ENCODE data around the gene NDUFB8.

The NDUFB8 gene

DNA sequence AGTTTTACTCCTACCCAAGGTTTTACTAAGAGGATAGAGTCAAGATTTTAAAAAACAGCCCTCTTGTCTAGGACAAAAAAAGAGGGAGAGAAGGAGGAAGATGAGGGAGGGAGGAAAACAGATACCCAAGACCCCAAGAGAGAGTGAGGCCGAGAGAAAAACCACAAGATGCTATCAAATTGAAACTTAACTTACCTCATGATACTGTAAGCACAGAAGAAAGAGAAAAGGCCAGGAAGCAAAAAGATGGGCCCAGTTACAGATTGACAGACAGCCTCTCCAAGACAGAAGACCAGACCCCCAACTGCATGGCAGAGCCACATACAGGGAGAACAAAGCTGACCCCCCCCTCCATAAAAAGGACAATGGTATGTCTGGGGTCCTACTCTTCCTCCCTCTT is 21.4 kb downstream of the NDUFB8 start:
- no peak for DNase-seq (ENCODE audit: low read depth in 1 of 2, low spot score in 1 of 2)

DNA sequence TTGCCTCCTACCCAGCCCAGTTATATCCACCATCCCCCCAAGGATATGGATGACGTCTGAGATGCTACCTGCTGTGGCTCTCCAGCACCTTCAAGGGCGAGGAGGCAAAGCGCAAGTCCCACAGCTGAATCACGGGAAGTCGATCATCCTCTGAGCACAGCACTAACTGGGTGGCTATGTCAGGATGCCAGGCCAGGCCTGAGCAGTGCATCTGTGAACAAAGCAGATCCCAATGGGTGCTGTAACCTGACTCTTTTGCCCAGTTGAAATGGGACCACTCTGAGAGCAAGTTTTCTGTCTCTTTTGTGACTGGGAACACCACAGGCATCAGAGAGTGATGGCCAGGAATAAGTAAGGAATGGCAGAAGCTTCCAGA is 22.3 kb downstream of the NDUFB8 start:
- DNase-seq (ENCODE audit: low read depth in 1 of 2, low spot score in 1 of 2) = no peak

GRCh38 chr10:100506596-100507356 is 22.9 kb downstream of the NDUFB8 start:
- no peak for DNase-seq (ENCODE audit: low read depth in 1 of 2, low spot score in 1 of 2)

- no peak for DNase-seq (ENCODE audit: low read depth in 1 of 2, low spot score in 1 of 2)
Measured at GRCh38 chr10:100505164-100505563, 24.5 kb downstream of the NDUFB8 start.

DNA sequence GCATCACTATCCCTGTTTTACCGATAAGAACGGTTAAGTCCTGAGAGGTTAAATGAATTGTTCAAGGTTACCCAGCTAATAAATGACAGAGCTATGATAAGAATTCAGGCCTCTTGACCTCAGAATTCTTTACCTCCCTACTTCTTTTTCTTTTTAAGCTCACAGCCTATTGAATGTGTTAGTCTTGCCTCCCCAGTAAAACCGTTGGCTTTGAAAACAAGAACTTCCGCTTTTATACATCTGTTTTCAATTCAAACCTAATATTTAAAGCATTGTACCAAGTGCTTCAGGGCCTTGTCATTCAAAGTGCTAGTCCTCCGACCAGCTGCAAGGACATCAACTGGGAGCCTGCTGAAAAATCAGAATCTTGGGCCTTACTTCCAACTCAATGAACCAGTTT is 25.6 kb downstream of the NDUFB8 start:
- DNase-seq (ENCODE audit: low read depth in 1 of 2, low spot score in 1 of 2) = no peak

DNA sequence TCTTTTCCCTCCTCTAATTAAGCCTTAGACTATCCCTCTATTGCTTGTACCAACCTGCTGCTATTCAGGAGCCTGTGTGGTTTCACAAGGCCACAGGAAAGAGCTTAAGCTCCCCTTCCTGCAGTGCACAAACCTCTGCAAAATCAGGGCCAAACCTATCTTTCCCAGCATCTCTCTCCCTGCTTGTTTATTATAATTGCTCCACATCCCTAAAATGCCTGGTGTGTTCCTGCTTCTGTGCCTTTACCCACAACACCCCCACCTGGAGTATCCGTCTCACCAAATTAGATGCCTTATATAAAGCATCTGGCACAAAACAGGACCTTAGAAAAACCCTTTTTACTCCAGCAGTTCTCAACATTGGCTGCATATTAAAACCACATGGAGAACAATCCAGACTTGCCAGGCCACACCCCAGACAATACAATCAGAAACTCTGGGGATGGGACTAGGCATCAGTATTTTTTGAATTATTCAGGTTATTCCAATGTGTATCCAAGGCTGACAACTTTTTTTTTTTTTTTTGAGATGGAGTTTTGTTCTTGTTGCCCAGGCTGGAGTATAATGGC is 26.7 kb downstream of the NDUFB8 start:
- DNase-seq (ENCODE audit: low read depth in 1 of 2, low spot score in 1 of 2) = no peak

- no peak for DNase-seq (ENCODE audit: low read depth in 1 of 2, low spot score in 1 of 2)
Measured at GRCh38 chr10:100501423-100501822, 28.2 kb downstream of the NDUFB8 start.

- no peak for DNase-seq (ENCODE audit: low read depth in 1 of 2, low spot score in 1 of 2)
Measured at GRCh38 chr10:100498059-100498458, 31.6 kb downstream of the NDUFB8 start.

- no peak for DNase-seq (ENCODE audit: low read depth in 1 of 2, low spot score in 1 of 2)
Measured at GRCh38 chr10:100496567-100496966, 33.1 kb downstream of the NDUFB8 start.

- no peak for DNase-seq (ENCODE audit: low read depth in 1 of 2, low spot score in 1 of 2)
Measured at GRCh38 chr10:100490531-100490930, 39.1 kb downstream of the NDUFB8 start.

DNA sequence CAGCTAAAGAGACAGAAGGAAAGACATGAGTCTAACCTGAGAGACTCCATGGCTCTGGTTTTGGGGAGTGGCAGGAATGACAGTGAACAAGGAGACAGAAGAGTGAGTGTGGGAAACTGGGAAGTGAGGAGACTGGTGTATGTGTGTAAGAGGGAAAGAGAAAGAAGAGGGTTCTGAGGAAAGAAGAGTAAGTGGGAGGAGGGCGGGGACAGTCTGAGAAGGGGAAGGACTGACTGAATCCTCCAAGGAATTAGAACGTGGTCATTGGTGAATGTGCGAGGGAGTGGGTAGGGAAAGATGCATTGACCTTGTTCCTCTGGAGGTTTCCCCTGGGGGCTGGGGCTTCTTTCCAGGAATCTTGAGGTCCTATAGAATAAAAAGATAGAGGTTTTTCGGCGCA is 40.3 kb downstream of the NDUFB8 start:
- DNase-seq (ENCODE audit: low read depth in 1 of 2, low spot score in 1 of 2) = no peak

- no peak for DNase-seq (ENCODE audit: low read depth in 1 of 2, low spot score in 1 of 2)
Measured at GRCh38 chr10:100487529-100487928, 42.1 kb downstream of the NDUFB8 start.

GRCh38 chr10:100485801-100486495 is 43.7 kb downstream of the NDUFB8 start:
- DNase-seq (ENCODE audit: low read depth in 1 of 2, low spot score in 1 of 2) = no peak

GRCh38 chr10:100485366-100485765 is 44.3 kb downstream of the NDUFB8 start:
- DNase-seq (ENCODE audit: low read depth in 1 of 2, low spot score in 1 of 2) = no peak

DNA sequence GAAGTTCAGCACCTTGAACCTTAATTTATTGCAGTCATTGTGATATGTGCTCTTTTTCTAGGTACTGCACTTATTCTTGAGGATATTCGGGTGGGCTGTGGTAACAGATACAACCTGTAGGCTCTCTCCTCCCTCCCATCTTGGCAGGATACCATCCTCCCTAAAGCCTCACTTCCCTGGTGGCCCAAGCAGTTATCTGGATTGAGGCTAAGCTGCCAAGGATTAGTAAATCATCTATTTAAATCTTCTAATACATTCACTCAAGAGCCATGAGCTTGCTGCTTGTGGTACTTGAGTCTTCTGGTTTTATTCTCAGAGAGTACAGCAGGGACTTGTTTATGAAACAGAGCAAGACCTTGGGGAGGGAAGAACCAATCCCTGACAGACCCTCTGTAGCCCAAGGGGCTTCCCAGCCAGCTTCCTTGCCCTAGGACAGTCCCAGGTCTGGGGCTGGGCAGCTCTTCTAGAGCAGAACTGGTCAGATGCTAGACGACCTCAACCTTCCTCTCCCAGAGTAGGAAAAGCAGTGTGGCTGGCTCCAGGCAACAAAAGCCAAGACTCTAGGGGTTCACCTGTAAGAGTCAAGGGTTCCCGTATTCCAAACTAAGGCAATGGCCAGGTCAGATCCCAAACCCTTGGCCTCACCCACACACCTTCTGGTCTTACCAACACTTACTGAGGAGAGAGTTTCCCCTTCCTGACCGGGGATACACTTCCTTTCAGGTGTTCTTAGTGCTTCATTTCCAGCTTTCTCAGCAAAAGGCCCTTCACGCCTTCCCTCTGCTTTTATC is 45.6 kb downstream of the NDUFB8 start:
- no peak for DNase-seq (ENCODE audit: low read depth in 1 of 2, low spot score in 1 of 2)

- DNase-seq (ENCODE audit: low read depth in 1 of 2, low spot score in 1 of 2) = no peak
Measured at GRCh38 chr10:100482834-100483185, 46.9 kb downstream of the NDUFB8 start.

- peak; percentile 26 to 36 for DNase-seq (ENCODE audit: low read depth in 1 of 2, low spot score in 1 of 2)
Measured at GRCh38 chr10:100482181-100482833, 47.4 kb downstream of the NDUFB8 start.

- DNase-seq (ENCODE audit: low read depth in 1 of 2, low spot score in 1 of 2) = peak; percentile 90 to 96
Measured at GRCh38 chr10:100481462-100482081, 48.1 kb downstream of the NDUFB8 start.

GRCh38 chr10:100480002-100480401 is 49.7 kb downstream of the NDUFB8 start:
- no peak for DNase-seq (ENCODE audit: low read depth in 1 of 2, low spot score in 1 of 2)

DNA sequence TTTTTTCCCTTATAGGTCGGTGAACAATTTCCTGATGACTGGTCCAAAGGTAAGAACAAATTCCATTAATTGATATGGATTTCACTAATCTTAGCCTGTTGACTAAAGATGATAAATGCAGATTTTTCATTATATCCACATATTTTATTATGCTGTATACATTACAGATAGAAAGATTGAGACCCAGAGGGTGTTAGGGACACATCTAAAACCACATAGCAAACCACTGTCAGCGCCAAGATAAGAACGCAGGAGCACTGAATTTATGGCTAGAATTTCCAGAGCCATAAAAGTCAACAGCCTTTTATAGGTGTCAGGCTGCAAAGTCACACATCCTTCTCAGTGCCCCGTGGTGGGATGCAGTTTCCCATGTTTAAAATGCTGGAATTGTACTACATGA is 50.6 kb downstream of the NDUFB8 start:
- no peak for DNase-seq (ENCODE audit: low read depth in 1 of 2, low spot score in 1 of 2)

DNA sequence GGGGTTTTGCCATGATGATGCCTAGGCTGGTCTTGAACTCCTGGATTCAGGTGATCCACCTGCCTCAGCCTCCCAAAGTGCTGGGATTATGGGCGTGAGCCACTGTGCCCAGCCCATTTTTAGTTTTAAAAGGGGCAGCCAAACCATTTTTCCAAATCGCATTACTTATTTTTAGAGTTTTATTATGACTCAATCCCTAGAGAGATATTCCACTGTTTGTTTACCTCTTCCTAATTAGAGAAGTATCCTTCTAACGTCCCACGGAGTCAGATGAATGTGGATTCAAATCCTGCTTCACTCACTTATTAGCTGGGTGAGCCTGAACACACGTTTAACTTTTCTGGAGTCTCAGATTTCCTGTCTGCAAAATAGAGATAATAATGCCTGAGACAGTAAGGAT is 51.7 kb downstream of the NDUFB8 start:
- DNase-seq (ENCODE audit: low read depth in 1 of 2, low spot score in 1 of 2) = no peak

Data from activated CD4-positive, alpha-beta T cell treated with anti-CD3 and anti-CD28 coated beads, Interleukin-2, amount 50 U/mL, for 24 hours (primary cell).